A549 (cell line): ENCODE results near the gene PLPP4. TPM values are rescaled to one million over a fixed set of nuclear protein-coding genes. Genes with fewer than 3 reads are reported as not detected.

Experiments
- ATAC-seq, 2 experiments: fragments of 200-7000 bp in 1 of 2; fragments of >200 bp in 1 of 2; cut with Nextera tagmentation in 1 of 2; cut with Tn5 transposase in 1 of 2; 3 replicates each; pipeline versions ENCODE4 v1.8.0 to v1.9.1; 2018 to 2020; ENCODE audit warnings: mild to moderate bottlenecking in 1 of 2, moderate library complexity in 1 of 2
- CTCF ChIA-PET: fragments of 300-600 bp; sonication (Branson Sonifier 250); formaldehyde crosslinking; extraction: SDS; loops from one replicate; lab custom pipeline; 2021; ENCODE audit warnings: antibody characterized with exemption, inconsistent platforms; lab: Yijun Ruan, JAX
- POLR2A ChIA-PET: fragments of 350-600 bp; formaldehyde crosslinking; extraction: SDS; loops from one replicate; lab custom pipeline; 2021; ENCODE audit warnings: antibody characterized with exemption, inconsistent platforms; lab: Yijun Ruan, JAX
- DNase-seq, 2 experiments: peaks; one replicate each; pipeline versions ENCODE4 v3.0.0 to v3.0.0-alpha.2; 2011 to 2016; ENCODE audit warnings: low read depth in 1 of 2, low spot score in 1 of 2
- FAIRE-seq: peaks from 2 replicates; lab custom pipeline; 2011; peaks lifted over from hg19 to GRCh38; lab: Jason Lieb, UNC
- H3K27ac ChIP-seq, 2 experiments: fragments of >200 bp; sonication (Bioruptor Twin); formaldehyde crosslinking; 3 replicates each; pipeline ENCODE4 v1.5.1; 2016 to 2017
- H3K4me1 ChIP-seq: fragments of >200 bp; sonication (Bioruptor Twin); formaldehyde crosslinking; 3 replicates; pipeline ENCODE4 v1.6.1; 2016
- H3K4me2 ChIP-seq: fragments of >200 bp; sonication (Bioruptor Twin); formaldehyde crosslinking; 3 replicates; pipeline ENCODE4 v1.6.1; 2016
- H3K4me3 ChIP-seq: fragments of >200 bp; sonication (Bioruptor Twin); formaldehyde crosslinking; 3 replicates; pipeline ENCODE4 v1.5.1; 2016
- H3K9me3 ChIP-seq: fragments of >200 bp; sonication (Bioruptor Twin); formaldehyde crosslinking; 3 replicates; pipeline ENCODE4 v1.6.1; 2016
- CBX2 ChIP-seq: fragments of 200-600 bp; sonication (generic); IDR thresholded peaks from 2 replicates; pipeline ENCODE4 v1.6.1; 2016; ENCODE audit warnings: low read depth, mild to moderate bottlenecking, borderline replicate concordance
- CBX8 ChIP-seq: fragments of 200-600 bp; sonication (generic); IDR thresholded peaks from 2 replicates; pipeline ENCODE4 v1.6.1; 2016
- CEBPB ChIP-seq, 2 experiments: fragments of >200 bp in 1 of 2; sonication (Bioruptor Twin) in 1 of 2; formaldehyde crosslinking in 1 of 2; IDR thresholded peaks; 2 replicates each; pipeline ENCODE4 v1.6.1; 2012 to 2016
- CHD4 ChIP-seq: fragments of 200-600 bp; sonication (generic); IDR thresholded peaks from 2 replicates; pipeline ENCODE4 v1.6.1; 2016; ENCODE audit warnings: antibody characterized with exemption, mild to moderate bottlenecking, borderline replicate concordance
- ESRRA ChIP-seq: fragments of 150-350 bp; IDR thresholded peaks from 2 replicates; pipeline ENCODE4 v1.6.1; 2014; ENCODE audit warnings: mild to moderate bottlenecking, low read length, borderline replicate concordance
- GATA3 ChIP-seq: IDR thresholded peaks from 2 replicates; pipeline ENCODE4 v1.6.1; 2012; ENCODE audit warnings: borderline replicate concordance
- HDAC2 ChIP-seq: fragments of 200-600 bp; sonication (generic); IDR thresholded peaks from 2 replicates; pipeline ENCODE4 v1.6.1; 2016
- HOXA7 ChIP-seq: fragments of 250-450 bp; sonication (Bioruptor Pico); IDR thresholded peaks from 2 replicates; pipeline ENCODE4 v1.5.0; 2020; ENCODE audit warnings: mild to moderate bottlenecking, moderate library complexity
- KDM1A ChIP-seq: fragments of 200-600 bp; sonication (generic); IDR thresholded peaks from 2 replicates; pipeline ENCODE4 v1.6.1; 2016; ENCODE audit warnings: low read depth, mild to moderate bottlenecking
- KDM5A ChIP-seq: fragments of 200-600 bp; sonication (generic); IDR thresholded peaks from 2 replicates; pipeline ENCODE4 v1.6.1; 2016; ENCODE audit warnings: antibody characterized with exemption, mild to moderate bottlenecking
- MYC ChIP-seq: IDR thresholded peaks from 2 replicates; pipeline ENCODE4 v1.6.1; 2012; ENCODE audit warnings: mild to moderate bottlenecking, inconsistent platforms, low read length, improper control_type of control experiment, borderline replicate concordance
- RAD21 ChIP-seq, 2 experiments: fragments of >200 bp in 1 of 2; sonication (Bioruptor Twin) in 1 of 2; formaldehyde crosslinking in 1 of 2; IDR thresholded peaks in 1 of 2; conservative IDR thresholded peaks in 1 of 2; 2 replicates in 1 of 2; 3 replicates in 1 of 2; pipeline ENCODE4 v1.6.1; 2012 to 2018; ENCODE audit warnings: inconsistent platforms in 1 of 2
- RARB ChIP-seq: fragments of 250-450 bp; sonication (Bioruptor Pico); IDR thresholded peaks from 2 replicates; pipeline ENCODE4 v1.8.0; 2021; ENCODE audit warnings: mild to moderate bottlenecking, moderate library complexity
- RFX5 ChIP-seq: fragments of 450-650 bp; IDR thresholded peaks from 2 replicates; pipeline ENCODE4 v1.7.1; 2014; ENCODE audit warnings: antibody characterized with exemption, mild to moderate bottlenecking, moderate library complexity
- TFCP2L1 ChIP-seq: fragments of 250-450 bp; sonication (Bioruptor Pico); IDR thresholded peaks from 2 replicates; pipeline ENCODE4 v1.5.0; 2021; ENCODE audit warnings: mild to moderate bottlenecking
- ZC3H11A ChIP-seq: fragments of 450-650 bp; IDR thresholded peaks from 2 replicates; pipeline ENCODE4 v1.6.1; 2014; ENCODE audit warnings: antibody characterized with exemption, mild to moderate bottlenecking
- ZFP36 ChIP-seq: fragments of 450-650 bp; IDR thresholded peaks from 2 replicates; pipeline ENCODE4 v1.6.1; 2014; ENCODE audit warnings: borderline replicate concordance; ENCODE audit not compliant: partially characterized antibody
- WGBS: methylation state at CpG from one replicate; pipeline ENCODE4 v1.1.6; 2017; ENCODE audit errors: missing lambda C conversion rate; 5-methylcytosine and 5-hydroxymethylcytosine counted together
- polyA plus RNA-seq, 4 experiments: library from polyadenylated mRNA; depleted of rRNA in 3 of 4; stranded (reverse); fragments of >200 nt; fragmentation: RNase III in 1 of 4; extraction: RNeasy Plus Mini Kit Qiagen cat#74134 plus additional on column Dnase treatment in 1 of 4; gene quantifications; 2 replicates in 3 of 4; 3 replicates in 1 of 4; pipeline ENCODE4 v1.2.3, GENCODE V29; 2011 to 2017
- TF ChIP-seq, protein P1 (sequence below): fragments of >200 bp; sonication (Bioruptor Twin); formaldehyde crosslinking; IDR thresholded peaks from 3 replicates; pipeline ENCODE4 v1.6.1; 2016
- TF ChIP-seq, protein P2 (sequence below): fragments of >200 bp; sonication (Bioruptor Twin); formaldehyde crosslinking; IDR thresholded peaks from 2 replicates; pipeline ENCODE4 v1.6.1; 2016
- TF ChIP-seq, protein P3 (sequence below): fragments of >200 bp; sonication (Bioruptor Twin); formaldehyde crosslinking; IDR thresholded peaks from 3 replicates; pipeline ENCODE4 v1.5.1; 2016
- TF ChIP-seq, protein P4 (sequence below): fragments of 250-450 bp; sonication (Bioruptor Pico); IDR thresholded peaks from 2 replicates; pipeline ENCODE4 v1.5.0; 2020; ENCODE audit warnings: low read depth, mild to moderate bottlenecking, moderate library complexity

Gene PLPP4
- polyA plus RNA-seq, 2 of the 4 experiments (the other 2 are of a cell fraction) = not detected

DNA sequence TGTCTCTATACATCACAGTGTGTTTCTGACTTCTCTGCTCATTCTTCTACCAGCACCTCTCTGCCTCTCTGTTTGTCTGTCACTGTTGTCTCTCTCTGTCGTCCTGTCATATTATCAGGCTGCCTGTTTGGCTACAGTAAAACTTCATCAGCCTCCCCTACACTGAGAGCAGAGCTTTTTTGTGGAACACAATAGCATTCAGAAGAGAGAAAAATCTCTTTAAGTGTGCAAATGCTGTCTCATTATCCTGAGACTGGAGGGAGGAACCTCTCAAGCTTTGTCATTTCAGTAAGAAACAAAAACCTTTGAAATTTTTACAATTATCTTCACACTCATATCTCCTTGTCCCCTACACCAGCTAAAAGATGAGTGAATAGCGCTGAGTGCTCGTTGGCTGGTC, 148.4 kb downstream of the PLPP4 start:
- no peaks in the 10 kb centered on the region for H3K4me1 ChIP-seq
- no peak overlapping the region for H3K4me2 ChIP-seq
- no peaks in the 10 kb centered on the region for H3K9me3 ChIP-seq
- no peak overlapping the region for H3K27ac ChIP-seq
- no peak for TF ChIP-seq CHD4
- TF ChIP-seq GATA3 = no peak
- TF ChIP-seq HDAC2 = no peak
- TF ChIP-seq KDM1A = no peak
- TF ChIP-seq KDM5A = no peak
- TF ChIP-seq, protein P1, sequence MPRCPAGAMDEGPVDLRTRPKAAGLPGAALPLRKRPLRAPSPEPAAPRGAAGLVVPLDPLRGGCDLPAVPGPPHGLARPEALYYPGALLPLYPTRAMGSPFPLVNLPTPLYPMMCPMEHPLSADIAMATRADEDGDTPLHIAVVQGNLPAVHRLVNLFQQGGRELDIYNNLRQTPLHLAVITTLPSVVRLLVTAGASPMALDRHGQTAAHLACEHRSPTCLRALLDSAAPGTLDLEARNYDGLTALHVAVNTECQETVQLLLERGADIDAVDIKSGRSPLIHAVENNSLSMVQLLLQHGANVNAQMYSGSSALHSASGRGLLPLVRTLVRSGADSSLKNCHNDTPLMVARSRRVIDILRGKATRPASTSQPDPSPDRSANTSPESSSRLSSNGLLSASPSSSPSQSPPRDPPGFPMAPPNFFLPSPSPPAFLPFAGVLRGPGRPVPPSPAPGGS = no peak
- no peak for TF ChIP-seq CBX8
- no peak for TF ChIP-seq RFX5
- TF ChIP-seq ZC3H11A = no peak
- no peak for TF ChIP-seq HOXA7
- TF ChIP-seq RARB (CRISPR knock-in tag) = no peak
- no peak overlapping the region for H3K4me3 ChIP-seq
- FAIRE-seq (no peak), ATAC-seq (no peak), DNase-seq (no peak)
- POLR2A ChIA-PET = no interaction called here
- CTCF ChIA-PET = interaction anchor here (0.6 kb wide), 1 partner anchor 1734 kb away, joined by 3 read pairs; no protein-coding TSS in a partner anchor
- WGBS = 0% methylated on average over 3 of the region's 3 CpGs

DNA sequence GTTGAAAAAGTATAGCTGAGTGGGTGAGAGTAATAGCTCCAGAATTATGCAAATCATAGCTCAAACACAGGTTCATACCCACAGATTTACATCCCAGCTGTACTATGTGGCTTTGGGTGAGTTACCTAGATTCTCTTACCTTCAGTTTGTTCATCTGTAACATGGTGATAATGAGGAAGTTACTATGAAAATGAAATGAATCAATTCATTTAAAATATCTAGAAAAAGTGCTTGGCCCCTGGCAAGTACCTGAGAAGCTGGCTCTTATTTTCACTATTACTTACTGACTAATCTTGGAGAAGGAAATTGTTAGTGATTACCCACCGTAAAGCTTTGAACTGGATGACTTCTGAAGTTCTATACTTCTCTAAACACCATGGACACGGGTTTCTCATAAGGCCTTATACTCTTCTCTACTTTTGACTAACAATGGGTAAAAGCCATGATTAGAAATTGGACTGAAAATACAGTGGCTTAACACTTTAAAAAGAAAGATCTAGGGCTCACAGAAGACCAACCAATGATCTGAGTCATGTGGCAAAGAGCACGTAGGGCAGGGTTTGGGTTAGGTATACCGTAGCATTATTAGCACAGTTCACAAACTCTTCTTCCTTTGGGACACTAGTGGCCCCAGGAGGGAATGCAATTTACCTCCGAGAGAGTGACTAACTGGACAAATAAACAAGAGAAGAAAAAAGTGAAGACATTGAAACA, 149.2 kb downstream of the PLPP4 start:
- ChIA-PET CTCF (no interaction called here), POLR2A (no interaction called here)
- no peaks in the 10 kb centered on the region for H3K9me3 ChIP-seq
- TF ChIP-seq RARB (CRISPR knock-in tag) (no peak), MYC (no peak), CBX2 (no peak), CEBPB (IDR thresholded peaks at IDR 0.05) (no peak), ESRRA (no peak), ZFP36 (no peak), RAD21 (conservative IDR thresholded peaks at IDR 0.05 in 1 of 2, IDR thresholded peaks at IDR 0.05 in 1 of 2) (no peak), TFCP2L1 (CRISPR knock-in tag) (no peak)
- TF ChIP-seq, protein P2, sequence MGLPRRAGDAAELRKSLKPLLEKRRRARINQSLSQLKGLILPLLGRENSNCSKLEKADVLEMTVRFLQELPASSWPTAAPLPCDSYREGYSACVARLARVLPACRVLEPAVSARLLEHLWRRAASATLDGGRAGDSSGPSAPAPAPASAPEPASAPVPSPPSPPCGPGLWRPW = no peak
- TF ChIP-seq, protein P3, sequence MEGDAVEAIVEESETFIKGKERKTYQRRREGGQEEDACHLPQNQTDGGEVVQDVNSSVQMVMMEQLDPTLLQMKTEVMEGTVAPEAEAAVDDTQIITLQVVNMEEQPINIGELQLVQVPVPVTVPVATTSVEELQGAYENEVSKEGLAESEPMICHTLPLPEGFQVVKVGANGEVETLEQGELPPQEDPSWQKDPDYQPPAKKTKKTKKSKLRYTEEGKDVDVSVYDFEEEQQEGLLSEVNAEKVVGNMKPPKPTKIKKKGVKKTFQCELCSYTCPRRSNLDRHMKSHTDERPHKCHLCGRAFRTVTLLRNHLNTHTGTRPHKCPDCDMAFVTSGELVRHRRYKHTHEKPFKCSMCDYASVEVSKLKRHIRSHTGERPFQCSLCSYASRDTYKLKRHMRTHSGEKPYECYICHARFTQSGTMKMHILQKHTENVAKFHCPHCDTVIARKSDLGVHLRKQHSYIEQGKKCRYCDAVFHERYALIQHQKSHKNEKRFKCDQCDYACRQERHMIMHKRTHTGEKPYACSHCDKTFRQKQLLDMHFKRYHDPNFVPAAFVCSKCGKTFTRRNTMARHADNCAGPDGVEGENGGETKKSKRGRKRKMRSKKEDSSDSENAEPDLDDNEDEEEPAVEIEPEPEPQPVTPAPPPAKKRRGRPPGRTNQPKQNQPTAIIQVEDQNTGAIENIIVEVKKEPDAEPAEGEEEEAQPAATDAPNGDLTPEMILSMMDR = no peak
- TF ChIP-seq, protein P4, sequence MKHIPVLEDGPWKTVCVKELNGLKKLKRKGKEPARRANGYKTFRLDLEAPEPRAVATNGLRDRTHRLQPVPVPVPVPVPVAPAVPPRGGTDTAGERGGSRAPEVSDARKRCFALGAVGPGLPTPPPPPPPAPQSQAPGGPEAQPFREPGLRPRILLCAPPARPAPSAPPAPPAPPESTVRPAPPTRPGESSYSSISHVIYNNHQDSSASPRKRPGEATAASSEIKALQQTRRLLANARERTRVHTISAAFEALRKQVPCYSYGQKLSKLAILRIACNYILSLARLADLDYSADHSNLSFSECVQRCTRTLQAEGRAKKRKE = no peak
- TF ChIP-seq, protein P1 = no peak
- FAIRE-seq (no peak), DNase-seq (no peak), ATAC-seq (no peak)
- no peak overlapping the region for H3K4me3 ChIP-seq
- H3K4me1 ChIP-seq = no peaks in the 10 kb centered on the region
- 0% methylated on average over 5 of the region's 5 CpGs for WGBS
- H3K4me2 ChIP-seq = no peak overlapping the region
- H3K27ac ChIP-seq = no peak overlapping the region
